GM19467 (cell line): ENCODE data around the gene UBE2S.
"Not testable (repeated sequence)": the region's sequence is repeated elsewhere in the genome, so short reads cannot be mapped to it uniquely, and the experiment has no call there.

Experiments
- ATAC-seq: cut with Tn5 transposase; IDR thresholded peaks from one replicate; pipeline ENCODE4 v1.9.1; 2021; ENCODE audit warnings: mild to moderate bottlenecking, moderate library complexity; ENCODE audit not compliant: unreplicated experiment

UBE2S gene

GRCh38 chr19:55407550-55407799, at the start of gene UBE2S:
UBE2S (minus strand) TSS chr19:55407788; CDS start chr19:55407589, 199 bp downstream.
- peak; percentile 8 for ATAC-seq

GRCh38 chr19:55456347-55456746, 48.8 kb upstream of the UBE2S start:
- ATAC-seq: no peak

GRCh38 chr19:55455576-55456235, 48.1 kb upstream of the UBE2S start:
- no peak for ATAC-seq

GRCh38 chr19:55454787-55455243, 47.2 kb upstream of the UBE2S start:
- ATAC-seq: no peak

- no peak for ATAC-seq
Observed at GRCh38 chr19:55453511-55454260, 46.1 kb upstream of the UBE2S start.

GRCh38 chr19:55452749-55453346, 45.3 kb upstream of the UBE2S start:
- ATAC-seq: no peak

- no peak for ATAC-seq
Observed at GRCh38 chr19:55451965-55452748, 44.6 kb upstream of the UBE2S start.

- ATAC-seq: no peak
Observed at GRCh38 chr19:55451163-55451964, 43.8 kb upstream of the UBE2S start.

- no peak for ATAC-seq
Observed at GRCh38 chr19:55449469-55449868, 41.9 kb upstream of the UBE2S start.

GRCh38 chr19:55448175-55448490, 40.5 kb upstream of the UBE2S start:
- not testable (repeated sequence) for ATAC-seq

- no peak for ATAC-seq
Observed at GRCh38 chr19:55447421-55448174, 40.0 kb upstream of the UBE2S start.

GRCh38 chr19:55446060-55446459, 38.5 kb upstream of the UBE2S start:
- ATAC-seq: no peak

- ATAC-seq: no peak
Observed at GRCh38 chr19:55444646-55445045, 37.1 kb upstream of the UBE2S start.

GRCh38 chr19:55443824-55444480, 36.4 kb upstream of the UBE2S start:
- no peak for ATAC-seq

GRCh38 chr19:55443045-55443823, 35.6 kb upstream of the UBE2S start, which contains the start of gene SHISA7:
SHISA7 (minus strand) TSS chr19:55443300; CDS start chr19:55442863, 437 bp downstream.
- ATAC-seq: no peak

- ATAC-seq: no peak
Observed at GRCh38 chr19:55442372-55442961, 34.9 kb upstream of the UBE2S start.

- ATAC-seq: no peak
Observed at GRCh38 chr19:55441692-55442321, 34.2 kb upstream of the UBE2S start.

GRCh38 chr19:55441319-55441691, 33.7 kb upstream of the UBE2S start:
- ATAC-seq: no peak
